Measurements from ENCODE around the gene PHF2. TPM values are rescaled to one million over a fixed set of nuclear protein-coding genes. Genes with fewer than 3 reads are reported as not detected.

Gene PHF2
- total RNA-seq, 1 experiment from 2014 or later: 17.4 TPM

GRCh38 chr9:93610206-93610605 lies 33.8 kb downstream of the PHF2 start:
- Histone ChIP-seq H3K23me2 (ENCODE audit: insufficient read length, low read depth, low read length, poor library complexity, severe bottlenecking) (no peaks in the 10 kb centered on the region), H3T11ph (ENCODE audit: low read length) (no peak overlapping the region), H3K79me1 (ENCODE audit: insufficient read depth, low read depth, low read length, poor library complexity, severe bottlenecking) (peaks cover 2% of the 10 kb centered on the region), H4K5ac (ENCODE audit: insufficient read length, low read depth, low read length) (no peak overlapping the region), H3K27me3 (ENCODE audit: insufficient read depth, low read length) (no peaks in the 10 kb centered on the region), H3K23ac (ENCODE audit: insufficient read length, low read depth, low read length) (no peak overlapping the region), H2BK5ac (ENCODE audit: insufficient read length, low read length) (no peak overlapping the region), H3K27ac (ENCODE audit: insufficient read length, low read depth, low read length) (no peak overlapping the region), H3K14ac (ENCODE audit: insufficient read depth, low read length) (no peak overlapping the region), H3K4ac (ENCODE audit: low read depth, low read length) (no peak overlapping the region), H3K56ac (ENCODE audit: insufficient read length, low read depth, low read length) (no peak overlapping the region), H2BK12ac (ENCODE audit: insufficient read length, low read depth, low read length) (no peak overlapping the region), H3K18ac (ENCODE audit: insufficient read length, low read depth, low read length) (no peak overlapping the region), H3K9ac (ENCODE audit: extremely low read depth, insufficient read length, low read length) (no peak overlapping the region), H4K8ac (replicated peaks; ENCODE audit: insufficient read length, low read depth, low read length) (no peak overlapping the region), H2AFZ (ENCODE audit: low read length) (no peak overlapping the region), H3K9me3 (ENCODE audit: control insufficient read depth, low read depth, low read length) (no peaks in the 10 kb centered on the region), H2BK20ac (ENCODE audit: low read depth, low read length, poor library complexity, severe bottlenecking) (no peak overlapping the region), H3K79me2 (ENCODE audit: insufficient read depth, low read length) (peaks cover 6% of the 10 kb centered on the region; the same call in 1 of the 2 replicates), H3K4me2 (ENCODE audit: insufficient read depth, insufficient read length, low read length) (no peak overlapping the region), H4K20me1 (ENCODE audit: control insufficient read depth, insufficient read depth, insufficient read length) (no peaks in the 10 kb centered on the region), H2BK120ac (ENCODE audit: low read depth, low read length, poor library complexity, severe bottlenecking) (no peak overlapping the region), H2AK5ac (ENCODE audit: insufficient read length, low read length) (no peak overlapping the region), H4K91ac (ENCODE audit: insufficient read length, low read depth, low read length) (no peak overlapping the region), H2BK15ac (ENCODE audit: low read depth, low read length) (no peak overlapping the region), H3K4me1 (ENCODE audit: insufficient read depth, low read length) (no peaks in the 10 kb centered on the region)
- H3K36me3 Mint-ChIP-seq (ENCODE audit: insufficient read depth in 1 of 3, low read depth in 3 of 3): peaks cover 12 to 30% (median 14%) of the 10 kb centered on the region in 3 experiments
- H3K9me3 Mint-ChIP-seq: peaks cover 16 to 17% of the 10 kb centered on the region in 2 experiments
- no peak for DNase-seq
- H3K27me3 Mint-ChIP-seq (ENCODE audit: low read depth): no peaks in the 10 kb centered on the region
- no peak overlapping the region for H3K27ac Mint-ChIP-seq
- no CpG with 5 or more reads among the region's 1 CpG for WGBS (ENCODE audit: extremely low coverage, insufficient read length, low lambda C conversion rate)
- H3K4me3 Mint-ChIP-seq: no peak overlapping the region
- H3K4me1 Mint-ChIP-seq: peaks cover 0 to 4% of the 10 kb centered on the region in 2 experiments; a peak in 2 of 4 replicates
- no peak for TF ChIP-seq CTCF (conservative IDR thresholded peaks at IDR 0.05)

All from H9 (cell line).